GM12874 (cell line): ENCODE data around the gene ANKRD44.

Experiments
- TF ChIP-seq, protein P1 (sequence below): IDR thresholded peaks from 2 replicates; pipeline ENCODE4 v1.5.1; 2011; ENCODE audit warnings: low read depth, mild to moderate bottlenecking, control low read depth, low read length, moderate library complexity; ENCODE audit not compliant: insufficient read depth

Gene ANKRD44

DNA sequence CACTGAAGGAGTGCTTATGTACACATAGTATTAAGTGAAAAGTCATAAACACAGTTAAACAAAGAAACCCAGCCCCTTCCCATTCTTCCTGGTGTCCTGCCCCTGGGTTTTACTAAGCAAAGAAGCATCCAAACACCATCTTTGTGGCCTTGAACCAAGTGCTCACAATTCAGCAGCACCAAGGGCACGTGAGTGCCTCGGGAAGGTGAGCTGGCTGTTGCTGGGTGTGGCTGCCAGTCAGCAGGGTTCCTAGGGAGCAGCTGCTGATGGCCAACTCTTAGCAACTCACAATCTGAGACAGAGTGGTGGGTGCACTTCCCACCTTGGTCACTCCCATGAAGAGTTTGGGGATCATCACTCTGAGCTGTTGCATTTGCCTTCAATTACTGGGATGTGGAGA is 286.4 kb downstream of the ANKRD44 start:
- TF ChIP-seq, protein P1, sequence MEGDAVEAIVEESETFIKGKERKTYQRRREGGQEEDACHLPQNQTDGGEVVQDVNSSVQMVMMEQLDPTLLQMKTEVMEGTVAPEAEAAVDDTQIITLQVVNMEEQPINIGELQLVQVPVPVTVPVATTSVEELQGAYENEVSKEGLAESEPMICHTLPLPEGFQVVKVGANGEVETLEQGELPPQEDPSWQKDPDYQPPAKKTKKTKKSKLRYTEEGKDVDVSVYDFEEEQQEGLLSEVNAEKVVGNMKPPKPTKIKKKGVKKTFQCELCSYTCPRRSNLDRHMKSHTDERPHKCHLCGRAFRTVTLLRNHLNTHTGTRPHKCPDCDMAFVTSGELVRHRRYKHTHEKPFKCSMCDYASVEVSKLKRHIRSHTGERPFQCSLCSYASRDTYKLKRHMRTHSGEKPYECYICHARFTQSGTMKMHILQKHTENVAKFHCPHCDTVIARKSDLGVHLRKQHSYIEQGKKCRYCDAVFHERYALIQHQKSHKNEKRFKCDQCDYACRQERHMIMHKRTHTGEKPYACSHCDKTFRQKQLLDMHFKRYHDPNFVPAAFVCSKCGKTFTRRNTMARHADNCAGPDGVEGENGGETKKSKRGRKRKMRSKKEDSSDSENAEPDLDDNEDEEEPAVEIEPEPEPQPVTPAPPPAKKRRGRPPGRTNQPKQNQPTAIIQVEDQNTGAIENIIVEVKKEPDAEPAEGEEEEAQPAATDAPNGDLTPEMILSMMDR = no peak

DNA sequence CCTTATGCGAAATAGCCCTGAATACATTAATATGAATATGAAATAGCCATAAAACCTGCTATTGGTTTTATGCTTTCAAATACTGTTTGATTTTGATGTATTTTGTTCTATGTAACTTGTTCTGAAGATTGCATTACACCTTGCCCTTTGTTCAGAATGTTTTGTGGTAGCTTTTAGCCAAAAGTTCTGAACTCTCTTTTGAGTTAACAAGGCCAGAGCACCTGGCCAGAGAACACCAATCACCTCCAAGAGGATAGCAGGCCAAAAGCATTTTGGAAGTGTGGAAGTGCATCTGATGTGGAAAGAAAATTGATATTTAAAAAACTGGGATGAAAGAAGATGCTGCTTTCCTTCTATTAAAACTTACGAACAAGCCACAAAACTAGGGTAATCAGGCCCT is 297.5 kb downstream of the ANKRD44 start:
- TF ChIP-seq, protein P1 = no peak

DNA sequence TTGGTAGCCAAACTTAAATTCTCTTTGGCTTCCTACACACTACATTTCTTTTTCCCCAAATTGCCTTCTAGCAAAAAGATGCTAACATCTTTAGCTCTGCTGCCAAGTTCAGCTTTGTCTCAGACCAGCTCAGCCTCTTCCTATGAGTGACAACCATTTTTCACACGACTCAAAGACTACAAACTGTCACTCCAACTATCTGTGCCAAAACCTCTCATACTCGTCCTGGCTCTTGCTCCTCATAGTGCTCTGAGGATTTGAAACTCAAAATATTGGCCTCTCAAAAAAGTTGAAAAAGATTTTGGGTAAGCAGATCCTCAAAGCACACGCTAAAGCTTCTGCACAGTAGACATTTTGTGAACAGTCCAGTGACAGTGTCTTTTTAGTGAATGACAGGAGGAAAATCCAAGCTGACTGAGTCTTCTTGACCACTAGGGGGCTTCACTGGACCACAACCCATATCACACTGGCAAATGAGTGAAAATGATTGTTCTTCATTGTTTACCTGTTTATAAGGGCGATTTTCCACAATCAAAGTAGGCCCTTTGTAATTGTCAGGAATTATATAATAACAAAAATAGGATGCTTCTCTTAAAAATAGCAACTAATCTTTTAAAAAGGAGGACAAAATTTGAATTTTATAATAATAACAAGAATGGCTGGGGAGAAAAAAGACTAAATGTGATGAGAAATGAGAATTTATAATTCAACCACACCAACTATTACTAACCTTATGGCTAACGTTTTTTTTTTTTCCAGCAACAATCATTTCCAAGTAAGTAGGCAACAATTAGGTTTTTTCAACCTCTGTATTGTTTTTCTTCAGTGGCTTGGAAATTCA is 298.6 kb downstream of the ANKRD44 start:
- TF ChIP-seq, protein P1 = peak; percentile 76

DNA sequence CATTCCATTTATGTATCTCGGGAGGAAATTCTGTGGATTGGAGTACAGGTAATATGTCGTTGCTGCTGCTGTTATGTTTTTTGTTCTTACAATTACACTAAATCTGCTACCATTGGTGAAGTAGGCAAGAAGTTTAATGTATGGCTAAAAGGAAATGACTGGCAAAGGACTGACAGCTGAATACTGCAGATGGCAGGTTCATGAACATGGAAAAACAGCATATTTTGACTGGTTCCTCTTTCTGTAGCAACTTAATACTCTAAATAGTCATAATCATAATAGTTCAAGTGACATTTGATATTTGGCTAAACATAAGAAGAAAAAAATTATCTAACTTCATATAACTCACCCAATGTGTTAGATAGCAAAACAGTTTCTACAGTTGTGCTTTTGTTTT is 299.6 kb downstream of the ANKRD44 start:
- TF ChIP-seq, protein P1 = no peak

DNA sequence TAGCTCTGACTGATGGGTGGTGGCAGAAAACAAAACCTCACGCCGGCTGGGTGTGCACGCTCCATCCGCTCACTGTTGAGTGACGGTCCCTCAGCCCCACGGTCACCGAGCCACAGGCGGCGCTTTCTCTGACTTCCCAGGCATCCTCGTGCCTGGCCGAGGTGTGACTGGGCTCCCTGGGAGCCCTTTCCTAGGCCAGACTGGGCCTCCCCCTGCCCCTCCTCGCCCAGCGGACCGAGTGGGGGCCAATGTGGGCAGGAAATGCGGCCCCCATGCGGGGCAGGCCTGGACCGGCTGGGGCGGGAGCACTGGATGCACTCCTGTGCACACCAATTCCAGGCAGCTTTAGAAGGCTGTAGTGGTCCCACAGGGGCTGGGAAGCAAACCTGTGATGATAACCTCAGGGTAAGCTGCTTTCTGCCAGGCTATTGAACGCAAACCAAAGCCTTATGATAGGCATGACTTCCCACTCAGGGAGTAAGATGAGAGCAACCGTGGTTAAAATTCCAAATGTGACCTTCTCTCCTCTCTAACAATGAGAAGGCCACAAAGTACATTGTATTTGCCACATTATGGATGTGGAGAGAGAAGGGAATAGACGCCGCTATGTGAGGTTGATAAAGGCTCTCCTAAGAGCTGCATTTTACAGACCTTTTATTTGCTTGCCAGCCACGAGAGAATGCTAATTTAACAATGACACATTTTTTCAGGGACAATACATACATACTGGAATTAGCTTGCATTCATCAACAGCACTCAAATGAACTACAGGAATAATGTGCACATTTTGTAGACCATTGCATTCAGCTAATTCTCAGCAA is 300.2 kb downstream of the ANKRD44 start:
- TF ChIP-seq, protein P1 = no peak

DNA sequence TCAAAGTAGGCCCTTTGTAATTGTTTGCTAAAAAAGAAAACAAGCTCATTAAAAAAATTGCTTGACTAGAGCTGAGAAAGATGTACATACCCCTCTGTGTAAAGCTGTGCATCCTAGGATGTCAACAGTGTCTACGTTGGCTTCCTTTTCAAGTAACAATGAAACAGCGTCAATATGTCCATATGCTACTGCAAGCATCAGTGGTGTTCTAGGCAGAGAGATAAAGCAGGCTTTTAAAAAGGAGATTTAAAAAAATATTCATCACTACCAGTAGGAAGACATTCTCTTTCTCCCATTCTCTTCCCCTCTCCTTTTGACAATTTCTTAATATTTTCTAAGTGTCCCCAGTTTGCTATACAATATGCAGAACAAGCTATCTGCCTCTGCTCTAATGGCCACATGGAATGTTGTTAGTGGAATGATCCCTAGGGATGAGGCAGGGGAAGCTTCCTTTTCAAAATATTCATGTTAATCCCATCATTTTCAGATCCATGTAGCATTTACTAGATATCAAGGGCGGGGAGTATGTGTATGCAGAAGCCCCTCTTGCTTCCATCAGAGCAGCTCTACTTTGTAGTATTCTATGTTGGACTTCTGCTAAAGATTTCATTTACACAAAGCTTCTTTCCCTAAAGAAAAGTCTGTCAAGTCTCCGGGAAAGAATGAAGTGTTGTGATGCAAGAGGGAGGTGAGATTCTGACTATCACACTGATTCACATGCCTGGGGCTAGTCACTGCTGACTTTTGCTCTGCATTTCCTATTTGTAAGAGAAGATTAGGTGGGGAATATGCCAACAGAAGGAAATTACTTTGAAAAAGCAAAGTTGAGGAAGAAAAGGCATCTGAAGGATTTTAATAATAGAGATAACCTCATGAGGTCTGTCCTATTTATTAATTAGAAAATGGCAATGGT is 302.6 kb downstream of the ANKRD44 start:
- TF ChIP-seq, protein P1 = no peak

DNA sequence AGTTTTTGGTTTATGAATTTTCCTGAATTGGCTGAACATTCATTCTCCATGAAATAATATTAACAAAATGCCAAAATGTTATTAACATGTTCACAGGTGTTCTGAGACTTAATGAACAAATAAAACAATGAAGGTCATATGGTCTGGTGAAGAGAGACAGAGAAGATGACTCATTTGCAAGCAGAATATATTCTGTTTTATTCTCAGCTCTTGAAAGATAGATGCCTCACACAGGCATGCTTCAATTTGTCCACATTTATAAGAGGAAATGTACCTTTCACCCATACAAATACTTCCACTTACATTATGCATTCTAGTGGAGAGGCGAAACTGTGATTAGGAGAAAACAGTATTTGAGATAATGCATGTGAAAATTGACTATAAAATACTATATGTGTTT is 308.7 kb downstream of the ANKRD44 start:
- TF ChIP-seq, protein P1 = no peak
